PC-9 (cell line): ENCODE data around the gene AHRR. TPM values are rescaled to one million over a fixed set of nuclear protein-coding genes. Genes with fewer than 3 reads are reported as not detected.

Experiments
- BruUV-seq: library from RNA; stranded (reverse); fragments of 400-500 nt; replicated peaks from 2 replicates; lab custom pipeline; 2021; lab: Mats Ljungman, UMichigan
- CTCF ChIA-PET: fragments of 300-600 bp; sonication (Branson Sonifier 250); formaldehyde crosslinking; loops from one replicate; lab custom pipeline; 2022; ENCODE audit warnings: antibody characterized with exemption; lab: Charles Lee
- POLR2A ChIA-PET: fragments of 300-600 bp; sonication (Branson Sonifier 250); formaldehyde crosslinking; loops from one replicate; lab custom pipeline; 2022; ENCODE audit warnings: antibody characterized with exemption; ENCODE audit not compliant: unreplicated experiment; lab: Charles Lee
- DNase-seq, 2 experiments: peaks; one replicate each; pipeline versions ENCODE4 v3.0.0 to v3.0.0-alpha.2; 2015 to 2022; ENCODE audit warnings: mixed read lengths in 1 of 2
- H2AFZ ChIP-seq: fragments of 200-600 bp; sonication (generic); 2 replicates; pipeline ENCODE4 v1.8.1; 2017; ENCODE audit warnings: antibody characterized with exemption
- H3F3A ChIP-seq: fragments of 200-600 bp; sonication (generic); 2 replicates; pipeline ENCODE4 v1.8.1; 2017; ENCODE audit warnings: antibody characterized with exemption, mild to moderate bottlenecking, low read depth; ENCODE audit not compliant: insufficient read depth
- H3K27ac ChIP-seq: fragments of 200-600 bp; sonication (generic); 2 replicates; pipeline ENCODE4 v1.6.1; 2016; ENCODE audit warnings: mixed run types
- H3K27me3 ChIP-seq: fragments of 200-600 bp; sonication (generic); 2 replicates; pipeline ENCODE4 v1.6.1; 2016; ENCODE audit warnings: low read depth, mixed run types; ENCODE audit not compliant: insufficient read depth
- H3K36me3 ChIP-seq: fragments of 200-600 bp; sonication (generic); 2 replicates; pipeline ENCODE4 v1.6.1; 2016; ENCODE audit warnings: low read depth, mixed run types
- H3K4me1 ChIP-seq: fragments of 200-600 bp; sonication (generic); replicated peaks from 2 replicates; pipeline ENCODE4 v1.6.1; 2016; ENCODE audit warnings: mixed run types; ENCODE audit not compliant: insufficient read depth
- H3K4me2 ChIP-seq: fragments of 200-600 bp; sonication (generic); 2 replicates; pipeline ENCODE4 v1.6.1; 2017; ENCODE audit warnings: mixed run types
- H3K4me3 ChIP-seq: fragments of 200-600 bp; sonication (generic); 2 replicates; pipeline ENCODE4 v1.6.1; 2016; ENCODE audit warnings: mixed run types
- H3K79me2 ChIP-seq: fragments of 200-600 bp; sonication (generic); 2 replicates; pipeline ENCODE4 v1.6.1; 2017; ENCODE audit warnings: low read depth, mixed run types
- H3K9me2 ChIP-seq: fragments of 200-600 bp; sonication (generic); 2 replicates; pipeline ENCODE4 v1.8.1; 2017; ENCODE audit warnings: mild to moderate bottlenecking; ENCODE audit not compliant: insufficient read depth
- H3K9me3 ChIP-seq: fragments of 200-600 bp; sonication (generic); 2 replicates; pipeline ENCODE4 v1.8.1; 2016; ENCODE audit warnings: low read depth; ENCODE audit not compliant: insufficient read depth
- H4K20me1 ChIP-seq: fragments of 200-600 bp; sonication (generic); 2 replicates; pipeline ENCODE4 v1.8.1; 2017; ENCODE audit not compliant: insufficient read depth
- EZH2 ChIP-seq: fragments of 200-600 bp; sonication (generic); IDR thresholded peaks from 2 replicates; pipeline ENCODE4 v1.8.0; 2017; ENCODE audit warnings: antibody characterized with exemption, low read depth
- intact Hi-C: fragments of 100-400 bp; cut with micrococcal nuclease; formaldehyde crosslinking; loops from one replicate; pipeline ENCODE4 v1.10.0; 2022; ENCODE audit not compliant: unreplicated experiment
- total RNA-seq: library from RNA; stranded (reverse); gene quantifications from 2 replicates; pipeline ENCODE4 v1.2.3, GENCODE V29; 2021
- TF ChIP-seq, protein P1 (sequence below): fragments of 200-600 bp; sonication (generic); conservative IDR thresholded peaks from 2 replicates; pipeline ENCODE4 v1.6.1; 2017; ENCODE audit warnings: mixed run types, antibody characterized with exemption, mild to moderate bottlenecking, moderate library complexity

The AHRR gene
- total RNA-seq, 1 experiment from 2014 or later = 7.2 TPM

- H2AFZ ChIP-seq = no peak overlapping the region
- H3K27me3 ChIP-seq = no peaks in the 10 kb centered on the region
- no peaks in the 10 kb centered on the region for H4K20me1 ChIP-seq
- no peaks in the 10 kb centered on the region for H3K4me1 ChIP-seq
- H3K9me3 ChIP-seq = no peaks in the 10 kb centered on the region
- intact Hi-C loops = no loop called here
- ChIA-PET CTCF (interaction anchor here (0.6 kb wide), 1 partner anchor 11 kb away, joined by 3 read pairs; no protein-coding TSS in a partner anchor), POLR2A (no interaction called here)
- no peak overlapping the region for H3K4me3 ChIP-seq
- no TSS peak for BruUV-seq
- H3K36me3 ChIP-seq = no peaks in the 10 kb centered on the region
- no peak for DNase-seq
- no peaks in the 10 kb centered on the region for H3K79me2 ChIP-seq
- TF ChIP-seq, protein P1, sequence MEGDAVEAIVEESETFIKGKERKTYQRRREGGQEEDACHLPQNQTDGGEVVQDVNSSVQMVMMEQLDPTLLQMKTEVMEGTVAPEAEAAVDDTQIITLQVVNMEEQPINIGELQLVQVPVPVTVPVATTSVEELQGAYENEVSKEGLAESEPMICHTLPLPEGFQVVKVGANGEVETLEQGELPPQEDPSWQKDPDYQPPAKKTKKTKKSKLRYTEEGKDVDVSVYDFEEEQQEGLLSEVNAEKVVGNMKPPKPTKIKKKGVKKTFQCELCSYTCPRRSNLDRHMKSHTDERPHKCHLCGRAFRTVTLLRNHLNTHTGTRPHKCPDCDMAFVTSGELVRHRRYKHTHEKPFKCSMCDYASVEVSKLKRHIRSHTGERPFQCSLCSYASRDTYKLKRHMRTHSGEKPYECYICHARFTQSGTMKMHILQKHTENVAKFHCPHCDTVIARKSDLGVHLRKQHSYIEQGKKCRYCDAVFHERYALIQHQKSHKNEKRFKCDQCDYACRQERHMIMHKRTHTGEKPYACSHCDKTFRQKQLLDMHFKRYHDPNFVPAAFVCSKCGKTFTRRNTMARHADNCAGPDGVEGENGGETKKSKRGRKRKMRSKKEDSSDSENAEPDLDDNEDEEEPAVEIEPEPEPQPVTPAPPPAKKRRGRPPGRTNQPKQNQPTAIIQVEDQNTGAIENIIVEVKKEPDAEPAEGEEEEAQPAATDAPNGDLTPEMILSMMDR = no peak
- no peak for TF ChIP-seq EZH2
- H3K9me2 ChIP-seq = no peaks in the 10 kb centered on the region
- no peak overlapping the region for H3K27ac ChIP-seq
- H3K4me2 ChIP-seq = no peak overlapping the region
- no peaks in the 10 kb centered on the region for H3F3A ChIP-seq
These were observed 34.4 kb downstream of the AHRR start for GRCh38 chr5:355958-356357.

- H3K79me2 ChIP-seq = no peaks in the 10 kb centered on the region
- H3K27ac ChIP-seq = no peak overlapping the region
- no peak for TF ChIP-seq EZH2
- TF ChIP-seq, protein P1 = no peak
- H3K36me3 ChIP-seq = no peaks in the 10 kb centered on the region
- no peak overlapping the region for H3K4me2 ChIP-seq
- no TSS peak for BruUV-seq
- DNase-seq = no peak
- no peaks in the 10 kb centered on the region for H3F3A ChIP-seq
- no peaks in the 10 kb centered on the region for H3K4me1 ChIP-seq
- ChIA-PET POLR2A (no interaction called here), CTCF (no interaction called here)
- H3K4me3 ChIP-seq = no peak overlapping the region
- no peaks in the 10 kb centered on the region for H4K20me1 ChIP-seq
- H3K9me3 ChIP-seq = peaks cover 6% of the 10 kb centered on the region; the same call in 1 of the 2 replicates
- intact Hi-C loops = no loop called here
- no peaks in the 10 kb centered on the region for H3K27me3 ChIP-seq
- H2AFZ ChIP-seq = no peak overlapping the region
- H3K9me2 ChIP-seq = no peaks in the 10 kb centered on the region
These were observed 37.9 kb downstream of the AHRR start for GRCh38 chr5:359301-359897.

DNA sequence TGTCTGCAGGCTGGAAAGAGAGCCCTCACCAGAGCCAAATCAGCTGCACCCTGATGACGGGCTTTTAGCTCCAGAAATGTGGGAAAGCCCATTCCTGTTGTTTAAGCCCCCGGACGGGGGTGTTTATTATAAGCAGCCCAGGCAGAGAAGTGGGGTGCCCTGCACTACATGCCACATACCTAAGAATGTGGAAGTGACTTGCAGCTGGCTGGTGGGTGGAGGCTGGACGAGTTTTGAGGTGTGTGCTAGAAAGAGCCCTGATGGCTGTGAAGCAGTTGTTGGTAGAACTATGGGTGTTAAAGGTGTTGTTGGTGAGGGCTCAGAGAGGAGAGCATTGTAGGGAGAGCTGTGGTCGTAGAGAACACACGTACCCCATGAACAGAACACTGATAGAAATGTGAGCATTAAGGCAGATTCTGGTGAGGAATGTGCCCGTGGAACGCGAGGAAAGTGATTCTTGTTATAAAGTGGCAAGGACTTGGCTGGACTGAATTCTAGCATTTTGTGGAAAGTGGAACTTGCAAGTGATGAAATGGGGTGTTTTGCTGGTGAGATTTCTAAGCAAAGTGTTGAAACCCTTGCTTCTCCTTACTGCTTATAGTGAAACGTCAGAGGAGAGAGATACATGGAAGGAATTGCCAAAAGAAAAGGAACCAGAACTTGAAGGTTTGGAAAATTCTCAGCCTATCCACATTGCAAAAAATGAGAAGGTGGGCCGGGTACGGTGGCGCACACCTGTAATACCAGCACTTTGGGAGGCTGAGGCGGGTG, 38.9 kb downstream of the AHRR start:
- Histone ChIP-seq H3K27me3 (no peaks in the 10 kb centered on the region), H3K27ac (no peak overlapping the region), H3K4me2 (no peak overlapping the region), H3K79me2 (no peaks in the 10 kb centered on the region), H3K4me3 (no peak overlapping the region), H2AFZ (no peak overlapping the region), H3K9me2 (no peaks in the 10 kb centered on the region), H3K36me3 (no peaks in the 10 kb centered on the region), H4K20me1 (no peaks in the 10 kb centered on the region), H3F3A (no peaks in the 10 kb centered on the region), H3K9me3 (peaks cover 14% of the 10 kb centered on the region), H3K4me1 (no peaks in the 10 kb centered on the region)
- POLR2A ChIA-PET = no interaction called here
- BruUV-seq = no TSS peak
- no peak for TF ChIP-seq EZH2
- TF ChIP-seq, protein P1 = no peak
- intact Hi-C loops = no loop called here
- DNase-seq = no peak
- CTCF ChIA-PET = no interaction called here
